LNCaP clone FGC (cell line): ENCODE results near the gene COL23A1.

ENCODE experiments used
- DNase-seq: peaks from one replicate; pipeline ENCODE4 v3.0.0-alpha.2; 2011; ENCODE audit warnings: low read depth
- H3K4me3 ChIP-seq: 2 replicates; pipeline ENCODE4 v1.5.1; 2011; ENCODE audit warnings: mild to moderate bottlenecking, low read depth, low read length, control low read depth
- CTCF ChIP-seq: IDR thresholded peaks from 2 replicates; pipeline ENCODE4 v1.5.1; 2012; ENCODE audit warnings: mild to moderate bottlenecking; ENCODE audit not compliant: control insufficient read depth, insufficient read depth; ENCODE audit errors: extremely low read depth

COL23A1 gene

DNA sequence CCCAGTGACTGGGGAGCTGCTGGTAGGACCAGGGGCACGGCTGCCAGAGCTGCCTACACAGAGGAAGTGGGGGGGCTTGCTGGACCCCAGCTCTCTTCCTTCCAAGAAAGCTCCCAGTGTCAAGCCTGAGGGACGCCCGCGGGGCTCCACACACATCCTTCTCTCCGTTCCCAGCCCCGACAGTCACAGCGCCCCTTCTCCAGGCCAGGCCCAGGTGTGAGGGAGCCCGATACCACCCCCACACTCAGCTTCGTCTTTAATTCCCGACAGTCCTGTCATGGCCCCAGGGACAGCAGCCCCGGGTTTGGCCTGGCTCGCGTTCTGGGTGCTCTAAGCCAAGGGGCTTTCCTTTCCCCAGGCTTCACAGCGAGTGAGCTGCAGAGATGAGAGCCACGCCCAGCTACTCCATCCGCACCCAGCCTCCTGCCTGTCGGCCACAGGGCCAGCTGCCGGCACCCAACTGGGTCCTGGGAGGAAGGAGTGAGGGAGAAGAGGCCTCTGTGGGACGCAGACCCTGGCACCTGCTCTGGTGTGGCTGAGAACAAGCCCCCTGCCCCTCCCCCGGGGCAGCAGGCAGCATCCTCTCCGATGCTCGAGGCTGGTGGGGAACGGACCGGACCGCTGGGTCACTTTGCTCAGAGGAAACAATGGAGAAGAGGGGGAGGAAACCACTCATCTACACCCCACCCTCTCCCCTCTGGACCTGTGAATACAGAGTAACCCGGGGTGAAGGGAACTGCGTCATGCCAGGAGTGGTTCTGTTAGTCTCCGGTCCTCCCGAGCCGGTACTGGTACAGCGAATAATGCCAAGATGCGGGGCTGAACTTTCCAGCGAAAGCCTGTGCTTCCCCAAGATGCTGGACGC is 303.7 kb downstream of the COL23A1 start:
- no peak overlapping the region for H3K4me3 ChIP-seq
- no peak for TF ChIP-seq CTCF
- no peak for DNase-seq

- no peak for DNase-seq
- no peak overlapping the region for H3K4me3 ChIP-seq
- TF ChIP-seq CTCF = no peak
Observed at GRCh38 chr5:178285399-178286225, 304.6 kb downstream of the COL23A1 start.

DNA sequence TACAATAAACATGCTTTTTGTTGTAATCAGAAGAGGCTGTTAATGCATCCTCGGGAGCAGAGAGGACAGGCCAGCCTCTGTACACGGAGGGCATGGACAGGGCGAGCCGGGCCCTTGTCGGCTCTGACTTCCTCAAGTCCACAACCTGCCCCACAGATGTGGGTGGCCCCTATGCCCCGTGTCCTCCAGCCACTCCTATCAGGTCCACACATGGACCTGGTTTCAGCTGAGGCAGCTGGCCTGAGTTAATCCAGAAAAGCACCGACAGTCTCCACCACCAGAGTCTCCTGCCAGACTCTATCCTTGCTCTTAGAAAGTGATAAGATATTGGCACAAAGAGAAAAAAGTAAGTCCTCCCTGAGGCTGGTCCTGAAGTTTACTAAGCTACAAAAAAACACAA is 305.2 kb downstream of the COL23A1 start:
- TF ChIP-seq CTCF = no peak
- H3K4me3 ChIP-seq = no peak overlapping the region
- DNase-seq = no peak

- no peak for DNase-seq
- H3K4me3 ChIP-seq = no peak overlapping the region
- peak; percentile 80 for TF ChIP-seq CTCF
Observed at GRCh38 chr5:178284093-178284675, 306.0 kb downstream of the COL23A1 start.

- no peak for DNase-seq
- no peak for TF ChIP-seq CTCF
Observed at GRCh38 chr5:178283520-178283919, 306.7 kb downstream of the COL23A1 start.

GRCh38 chr5:178282391-178282790 is 307.8 kb downstream of the COL23A1 start:
- DNase-seq = no peak
- no peak for TF ChIP-seq CTCF

More at GRCh38 chr5:178283520-178283919, 306.7 kb downstream of the COL23A1 start:
- no peak overlapping the region for H3K4me3 ChIP-seq

More at GRCh38 chr5:178282391-178282790, 307.8 kb downstream of the COL23A1 start:
- no peak overlapping the region for H3K4me3 ChIP-seq
